Sciatic nerve (tissue), 2 donors: ENCODE results near the gene CNST. TPM values are rescaled to one million over a fixed set of nuclear protein-coding genes. Genes with fewer than 3 reads are reported as not detected.
A peak's percentile ranks its signal among the peaks of the same experiment; 100 is the strongest.
"Not testable (repeated sequence)": the region's sequence is repeated elsewhere in the genome, so short reads cannot be mapped to it uniquely, and the experiment has no call there.

ENCODE experiments used
- ATAC-seq: fragments of 200-7000 bp; cut with Tn5 transposase; one replicate; pipeline ENCODE4 v1.9.1; 2020; ENCODE audit warnings: mild to moderate bottlenecking, moderate library complexity
- DNase-seq: peaks from one replicate; pipeline ENCODE4 v3.0.0-alpha.2; 2020; ENCODE audit warnings: low spot score
- intact Hi-C: fragments of 100-400 bp; cut with DNase I; formaldehyde crosslinking; loops from one replicate; pipeline ENCODE4 v1.14.2; 2022
- total RNA-seq: library from RNA; stranded (reverse); fragmentation: NEBNext Ultra II Directional; extraction: Animal tissue kit (Norgen Biotek cat#: 25700); gene quantifications from one replicate; pipeline ENCODE4 v1.2.1, GENCODE V29; 2021
- donor health status: DM: no; HTN: no; CAD: no.
- donor health status: DM: no; HTN: no; CAD: no.

Gene CNST
- total RNA-seq, 1 donor from 2014 or later, result 23.4 TPM

DNA sequence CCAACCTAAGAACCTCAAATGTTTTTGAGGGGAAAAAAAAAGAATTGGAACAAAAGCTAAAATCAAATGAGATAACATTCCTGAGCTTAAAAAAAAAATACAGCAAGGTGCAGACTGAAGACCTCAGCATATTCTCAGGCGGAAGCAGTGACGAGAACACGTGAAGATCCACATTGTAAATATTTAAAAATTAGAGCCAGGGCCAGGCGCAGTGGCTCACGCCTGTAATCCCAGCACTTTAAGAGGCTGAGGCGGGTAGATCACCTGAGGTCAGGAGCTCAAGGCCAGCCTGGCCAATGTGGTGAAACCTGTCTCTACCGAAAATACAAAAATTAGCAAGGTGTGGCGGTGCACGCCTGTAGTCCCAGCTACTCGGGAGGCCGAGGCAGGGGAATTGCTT, 15.9 kb upstream of the CNST start:
- no peak for DNase-seq
- no peak for ATAC-seq
- intact Hi-C loops, result no loop called here

DNA sequence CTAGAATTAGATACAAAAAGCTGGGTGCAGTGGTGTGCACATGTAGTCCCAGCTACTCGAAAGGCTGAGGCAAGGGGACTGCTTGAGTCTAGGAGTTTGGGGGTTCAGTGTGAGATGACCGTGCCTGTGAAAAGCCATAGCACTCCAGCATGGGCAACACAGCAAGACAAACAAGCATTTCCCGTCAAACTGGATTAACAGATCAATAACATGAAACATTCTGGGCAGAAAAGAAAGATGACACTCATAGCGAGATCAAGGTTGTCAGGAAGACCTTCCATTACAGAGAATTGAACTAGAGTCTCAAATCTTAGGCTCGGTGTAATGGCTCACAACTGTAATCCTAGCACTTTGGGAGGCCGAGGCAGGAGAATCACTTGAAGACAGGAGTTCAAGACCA, 14.1 kb upstream of the CNST start:
- intact Hi-C loops, result no loop called here
- DNase-seq (no peak), ATAC-seq (no peak)

DNA sequence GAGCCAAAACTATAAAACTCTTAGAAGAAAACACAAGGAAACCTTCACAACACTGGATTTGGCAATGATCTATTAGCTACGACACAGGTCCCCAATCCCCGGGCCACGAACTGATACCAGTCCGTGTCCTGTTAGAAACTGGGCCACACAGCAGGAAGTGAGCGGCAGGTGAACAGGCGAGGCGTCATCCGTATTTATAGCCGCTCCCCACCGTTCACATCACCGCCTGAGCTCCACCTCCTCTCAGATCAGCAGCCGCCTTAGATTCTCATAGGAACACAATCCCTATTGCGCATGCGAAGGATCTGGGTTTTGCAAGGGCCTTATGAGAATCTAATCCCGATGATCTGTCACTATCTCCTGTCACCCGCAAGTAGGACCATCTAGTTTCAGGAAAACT, 12.1 kb upstream of the CNST start:
- intact Hi-C loops, result no loop called here
- no peak for DNase-seq

DNA sequence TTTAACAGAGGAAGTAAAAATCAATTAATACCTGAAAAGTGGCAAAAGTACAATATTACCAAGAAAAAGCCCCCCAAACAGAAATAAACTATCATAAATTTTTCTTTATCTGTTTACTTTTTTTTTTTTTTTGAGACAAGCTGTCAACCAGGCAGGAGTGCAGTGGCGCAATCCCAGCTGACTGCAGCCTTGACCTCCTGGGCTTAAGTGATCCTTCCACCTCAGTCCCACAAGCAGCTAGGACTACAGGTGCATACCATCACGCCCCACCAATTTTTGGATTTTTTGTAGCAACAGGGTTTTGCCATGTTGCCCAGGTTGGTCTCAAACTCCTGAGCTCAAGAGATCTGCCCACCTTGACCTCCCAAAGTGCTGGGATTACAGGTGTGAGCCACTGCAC, 8.2 kb upstream of the CNST start:
- ATAC-seq (no peak), DNase-seq (no peak)
- intact Hi-C loops, result no loop called here

More for the DNA sequence above, 12.1 kb upstream of the CNST start:
- no peak for ATAC-seq

DNA sequence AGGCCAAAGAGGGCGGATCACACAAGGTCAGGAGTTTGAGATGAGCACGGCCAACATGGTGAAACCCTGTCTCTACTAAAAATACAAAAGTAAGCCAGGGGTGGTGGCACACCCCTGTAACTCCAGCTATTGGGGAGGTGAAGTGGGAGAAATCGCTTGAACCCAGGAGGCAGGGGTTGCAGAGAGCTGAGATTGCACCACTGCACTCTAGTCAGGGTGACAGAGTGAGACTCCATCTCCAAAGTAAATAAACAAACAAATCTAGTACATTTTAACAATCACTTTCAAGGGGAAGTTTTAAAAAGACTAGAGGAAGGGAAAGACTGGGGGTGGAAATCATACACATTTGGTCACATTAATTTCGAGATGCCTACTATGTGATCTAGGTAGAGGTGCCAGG, 6.9 kb upstream of the CNST start:
- no peak for ATAC-seq
- DNase-seq, result no peak
- intact Hi-C loops, result no loop called here

DNA sequence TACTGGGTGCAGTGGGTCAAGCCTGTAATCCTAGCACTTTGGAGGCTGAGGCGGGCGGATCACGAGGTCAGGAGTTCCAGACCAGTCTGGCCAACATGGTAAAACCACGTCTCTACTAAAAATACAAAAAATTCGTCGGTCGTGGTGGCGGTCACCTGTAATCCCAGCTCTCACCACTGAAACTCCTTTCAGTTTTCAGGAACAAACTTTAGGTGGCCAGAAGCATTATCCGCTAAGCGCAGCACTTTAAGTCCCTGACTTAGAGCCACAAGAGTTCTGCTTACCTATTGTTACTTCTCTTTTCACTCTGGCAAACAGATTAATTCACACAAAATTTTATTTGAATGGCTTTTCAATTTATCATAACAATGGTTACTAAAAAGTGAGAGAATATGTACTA, 5.4 kb upstream of the CNST start:
- not testable (repeated sequence) for ATAC-seq

DNA sequence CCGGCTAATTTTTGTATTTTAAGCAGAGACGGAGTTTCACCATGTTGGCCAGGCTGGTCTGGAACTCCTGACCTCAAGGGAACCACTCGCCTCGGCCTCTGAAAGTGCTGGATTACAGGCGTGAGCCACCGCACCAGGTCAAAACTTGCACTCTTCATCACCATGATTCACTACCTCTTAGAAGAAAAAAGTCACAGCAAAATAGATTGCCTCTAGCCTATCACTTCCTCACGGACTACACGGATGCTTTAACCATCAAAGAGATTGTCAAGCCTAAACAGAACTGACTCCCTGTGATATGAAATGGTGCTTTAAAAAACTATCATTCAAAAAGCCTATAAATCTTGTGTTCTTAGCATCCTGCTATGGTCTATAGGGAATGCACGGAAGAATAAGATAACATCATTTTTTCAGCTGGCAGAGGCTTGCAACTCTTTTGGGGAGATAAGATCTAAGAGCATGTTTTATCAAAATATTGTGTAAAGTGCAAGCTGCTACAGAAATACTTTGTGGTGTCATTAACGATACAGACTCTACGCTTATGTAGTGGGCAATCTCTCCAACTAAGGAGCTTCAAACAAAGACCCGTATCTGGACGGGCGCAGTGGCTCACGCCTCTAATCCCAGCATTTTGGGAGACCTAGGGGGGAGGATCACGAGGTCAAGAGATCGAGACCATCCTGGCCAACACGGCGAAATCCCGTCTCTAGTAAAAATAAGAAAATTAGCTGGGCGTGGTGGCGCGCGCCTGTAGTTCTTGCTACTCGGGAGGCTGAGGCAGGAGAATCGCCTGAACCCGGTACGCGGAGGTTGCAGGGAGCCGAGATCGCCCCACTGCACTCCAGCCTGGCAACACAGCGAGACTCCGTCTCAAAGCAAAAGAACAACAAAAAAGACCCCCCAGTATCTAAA, 1.2 kb upstream of the CNST start:
- DNase-seq (no peak), ATAC-seq (no peak)

More for the DNA sequence above, 5.4 kb upstream of the CNST start:
- DNase-seq, intact Hi-C loops: not testable (repeated sequence)

DNA sequence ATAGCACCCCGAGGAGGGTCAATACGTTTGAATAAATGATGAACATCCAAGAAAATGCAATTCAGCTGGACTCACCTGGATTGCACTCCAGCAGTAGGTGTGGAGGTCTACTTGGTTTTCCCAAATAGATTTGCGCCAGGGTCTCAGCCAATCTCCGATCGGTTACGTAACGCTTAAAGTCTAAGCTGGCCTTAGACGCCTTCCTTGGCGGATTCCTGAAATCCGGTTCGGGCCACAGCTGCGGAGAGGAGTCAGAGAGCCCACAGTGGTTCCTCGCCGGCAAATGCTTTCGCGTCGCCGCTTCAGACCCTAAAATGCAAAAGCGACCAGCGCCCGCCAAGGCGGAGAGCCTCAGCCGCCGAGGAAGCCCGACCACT, 517 bp upstream of the CNST start:
- DNase-seq, result no peak
- intact Hi-C loops, result no loop called here
- peak; percentile 7 for ATAC-seq

More for the DNA sequence above, 1.2 kb upstream of the CNST start:
- intact Hi-C loops, result no loop called here

DNA sequence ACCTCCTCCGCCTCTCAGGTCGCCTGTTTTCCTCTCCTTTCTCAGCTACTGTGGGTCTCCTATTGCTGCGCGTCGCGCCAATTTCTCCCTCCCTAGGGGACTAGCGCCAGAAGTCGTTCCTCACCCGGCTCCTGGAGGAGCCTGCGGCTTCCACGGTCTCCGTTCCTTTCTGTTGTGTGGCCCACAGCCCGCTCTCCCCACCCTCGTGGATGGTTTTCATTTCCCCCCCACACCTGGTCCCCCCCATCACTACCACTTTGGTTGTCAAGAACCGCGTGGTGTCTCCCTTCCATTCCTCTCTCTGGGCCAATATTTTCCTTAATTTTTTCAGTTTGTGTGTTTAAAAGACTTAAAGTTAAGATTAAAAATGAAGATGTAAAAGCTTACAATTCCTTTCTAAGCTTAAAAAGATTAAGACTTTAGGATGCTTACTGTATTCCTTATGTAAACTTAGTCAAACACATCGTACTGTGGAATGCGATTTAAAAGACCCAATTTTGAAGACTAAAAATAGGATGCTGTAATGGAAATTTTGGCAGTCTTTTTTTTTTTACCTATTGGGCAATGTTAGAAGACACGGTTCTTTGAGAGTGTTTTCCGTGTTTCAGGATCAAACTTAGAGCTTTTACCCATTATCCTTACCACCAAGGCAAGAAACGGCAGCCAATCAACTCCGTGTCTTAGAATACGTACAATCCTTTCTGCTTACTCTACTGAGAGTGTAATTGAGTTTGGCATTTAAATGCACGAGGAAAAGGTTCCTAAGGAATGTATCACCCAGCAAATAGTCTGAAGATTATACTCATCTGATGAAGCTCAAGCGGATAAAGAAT, 773 bp downstream of the CNST start:
- DNase-seq, result no peak
- intact Hi-C loops, result no loop called here
- peak; percentile 43 for ATAC-seq

DNA sequence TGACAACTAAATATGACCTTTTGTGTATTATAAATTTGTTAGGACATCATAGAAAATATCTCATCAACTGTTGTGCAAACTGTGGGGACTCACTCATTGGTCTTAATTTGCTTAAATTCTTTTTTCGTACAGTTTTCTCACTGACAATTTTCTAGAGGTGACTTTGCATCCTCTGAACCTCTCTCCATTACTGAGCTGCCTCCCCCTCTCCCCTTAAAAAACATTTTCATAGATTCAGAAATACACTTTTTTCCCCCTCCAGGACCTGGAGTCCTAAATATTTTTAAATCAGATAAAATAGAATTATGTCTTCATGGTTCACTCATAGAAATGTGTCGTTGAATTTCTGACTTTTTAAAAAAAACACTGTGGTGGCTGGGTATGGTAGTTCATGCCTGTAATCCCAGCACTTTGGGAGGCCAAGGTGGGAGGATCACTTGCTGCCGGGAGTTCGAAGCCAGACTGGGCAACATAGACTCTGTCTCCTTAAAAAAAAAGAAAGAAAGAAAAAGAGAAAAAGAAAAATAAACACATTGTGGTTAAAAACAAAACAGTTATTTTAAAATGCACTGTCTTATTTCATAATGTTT, 1.5 kb downstream of the CNST start:
- DNase-seq (no peak), ATAC-seq (no peak)
- intact Hi-C loops, result no loop called here

DNA sequence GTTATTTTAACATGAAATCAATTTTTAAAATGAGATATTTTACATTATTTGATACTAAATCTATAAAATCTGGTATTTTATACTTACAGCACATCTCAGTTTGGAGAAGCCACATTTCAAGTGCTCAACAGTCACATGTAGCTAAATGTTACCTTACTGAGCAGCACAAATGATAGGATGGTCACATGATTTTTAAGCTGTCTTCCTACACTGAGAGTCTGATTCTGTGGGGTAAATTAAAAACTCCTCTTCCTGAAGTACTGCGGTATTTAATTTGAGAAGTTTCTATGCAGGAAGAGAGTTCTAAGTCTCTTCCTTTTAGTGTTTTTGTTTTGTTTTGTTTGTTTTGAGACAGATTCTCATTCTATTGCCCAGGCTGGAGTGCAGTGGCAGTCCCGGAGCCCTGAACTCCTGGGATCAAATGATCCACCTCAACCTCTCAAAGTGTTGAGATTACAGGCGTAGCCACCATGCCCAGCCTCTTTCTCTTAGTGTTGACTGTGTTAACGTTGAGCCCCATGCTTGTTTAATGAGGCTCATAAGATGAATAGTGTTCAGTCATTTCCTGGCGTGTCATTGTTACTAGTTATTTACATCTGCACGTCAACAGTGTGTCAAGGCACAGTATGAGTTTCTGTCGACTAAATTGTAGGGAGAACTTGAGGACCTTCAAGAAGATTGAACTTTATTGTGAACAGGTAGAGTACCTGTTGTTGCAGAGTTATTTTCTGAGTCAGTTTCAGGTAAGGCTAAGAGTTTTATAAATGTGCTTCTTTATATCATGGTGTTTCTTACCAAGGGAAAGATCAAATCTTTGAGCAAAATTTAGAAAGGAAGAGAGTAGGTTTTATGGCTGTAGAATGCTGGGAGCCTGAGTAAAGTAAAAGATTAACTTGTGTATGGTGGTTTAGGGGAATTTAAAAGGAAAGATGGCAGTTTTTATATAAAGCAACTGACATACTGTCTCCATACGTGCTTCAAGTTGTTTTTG, 3.3 kb downstream of the CNST start:
- no peak for DNase-seq
- no peak for ATAC-seq
- intact Hi-C loops, result no loop called here

DNA sequence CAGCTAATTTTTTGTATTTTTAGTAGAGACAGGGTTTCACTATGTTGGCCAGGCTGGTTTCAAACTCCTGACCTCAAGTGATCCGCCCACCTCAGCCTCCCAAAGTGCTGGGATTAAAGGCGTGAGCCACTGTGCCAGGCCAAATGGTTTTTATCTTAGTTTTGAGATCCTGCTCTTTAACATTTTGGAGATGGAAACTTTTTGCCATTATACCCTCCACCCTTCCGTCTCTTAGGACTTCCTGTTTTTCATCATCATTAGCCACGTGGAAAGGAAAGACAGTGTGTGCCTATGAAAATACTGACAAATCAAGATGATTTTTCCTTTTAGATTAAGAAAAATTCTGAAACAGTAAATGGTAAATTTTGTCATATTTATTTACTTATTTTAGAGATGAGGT, 5.1 kb downstream of the CNST start:
- ATAC-seq, intact Hi-C loops, DNase-seq: not testable (repeated sequence)

DNA sequence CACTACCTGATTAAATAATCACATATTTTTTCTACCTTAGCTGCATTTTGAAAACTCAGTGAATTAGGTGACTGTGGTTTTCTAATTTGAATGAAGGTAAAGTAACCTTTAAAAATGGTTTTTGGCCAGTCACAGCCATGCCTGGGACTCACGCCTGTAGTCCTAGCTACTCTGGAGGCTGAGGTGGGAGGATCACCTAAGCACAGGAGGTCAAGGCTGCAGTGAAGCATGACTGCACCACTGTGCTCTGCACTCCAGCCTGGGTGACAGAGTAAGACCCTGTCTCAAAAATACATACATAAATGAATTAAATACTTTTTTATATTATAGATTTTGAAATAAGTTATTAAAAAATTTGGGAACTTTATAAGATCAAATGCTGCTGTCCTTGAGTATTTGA, 5.7 kb downstream of the CNST start:
- ATAC-seq, result no peak
- intact Hi-C loops, result no loop called here
- DNase-seq, result no peak

DNA sequence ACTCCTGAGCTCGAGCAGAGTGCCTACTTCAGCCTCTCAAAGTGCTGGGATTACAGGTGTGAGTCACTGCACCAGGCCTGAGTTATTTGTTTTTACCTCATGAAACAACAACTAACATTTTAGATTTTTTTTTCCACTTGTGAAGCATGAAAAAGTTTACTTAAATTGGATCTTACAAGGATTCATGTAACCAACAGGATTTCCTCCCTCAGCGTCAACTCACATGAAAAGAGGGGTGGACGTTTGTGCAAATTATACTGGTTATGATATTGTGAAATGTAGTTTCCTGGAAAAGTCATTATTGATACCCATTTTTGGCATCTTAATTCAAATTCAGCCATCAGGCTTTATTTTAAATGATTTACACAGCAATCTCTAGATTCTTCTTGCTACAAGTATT, 6.5 kb downstream of the CNST start:
- intact Hi-C loops, result no loop called here
- ATAC-seq (no peak), DNase-seq (no peak)

DNA sequence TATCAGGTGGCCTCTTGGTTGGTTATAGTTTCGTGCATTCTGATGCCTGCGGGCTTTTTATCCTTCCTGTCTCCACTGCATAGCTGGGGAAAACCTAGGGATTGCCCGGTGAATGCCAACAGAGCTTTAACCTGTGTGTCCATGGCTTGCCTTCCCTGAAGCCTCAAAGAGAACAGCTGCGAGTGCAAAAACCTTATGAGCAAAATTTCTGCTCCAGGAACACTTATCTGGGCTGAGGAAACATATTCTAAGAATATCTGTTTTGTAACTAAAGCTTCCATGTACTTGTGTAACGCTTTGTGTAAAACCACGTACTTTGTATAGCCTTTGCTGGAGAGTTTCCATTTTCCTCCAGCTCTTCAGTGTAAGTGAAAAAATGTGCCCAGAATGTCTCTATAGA, 7.2 kb downstream of the CNST start:
- ATAC-seq (no peak), DNase-seq (no peak)
- intact Hi-C loops, result no loop called here

DNA sequence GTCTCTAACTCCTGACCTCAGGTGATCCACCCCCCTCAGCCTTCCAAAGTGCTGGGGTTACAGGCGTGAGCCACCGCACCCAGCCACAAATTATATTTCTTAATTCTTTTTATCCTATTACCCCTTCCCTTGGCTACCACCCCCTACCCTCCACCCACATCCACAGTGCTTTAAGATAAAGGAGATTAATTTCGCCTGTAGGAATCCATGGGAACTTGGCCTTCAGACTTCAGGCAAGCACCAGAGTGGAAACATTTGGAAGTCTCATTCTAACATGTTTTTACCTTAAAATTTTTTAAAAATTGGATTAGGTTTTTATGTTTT, 10.4 kb downstream of the CNST start:
- intact Hi-C loops, result no loop called here
- no peak for ATAC-seq
- no peak for DNase-seq

DNA sequence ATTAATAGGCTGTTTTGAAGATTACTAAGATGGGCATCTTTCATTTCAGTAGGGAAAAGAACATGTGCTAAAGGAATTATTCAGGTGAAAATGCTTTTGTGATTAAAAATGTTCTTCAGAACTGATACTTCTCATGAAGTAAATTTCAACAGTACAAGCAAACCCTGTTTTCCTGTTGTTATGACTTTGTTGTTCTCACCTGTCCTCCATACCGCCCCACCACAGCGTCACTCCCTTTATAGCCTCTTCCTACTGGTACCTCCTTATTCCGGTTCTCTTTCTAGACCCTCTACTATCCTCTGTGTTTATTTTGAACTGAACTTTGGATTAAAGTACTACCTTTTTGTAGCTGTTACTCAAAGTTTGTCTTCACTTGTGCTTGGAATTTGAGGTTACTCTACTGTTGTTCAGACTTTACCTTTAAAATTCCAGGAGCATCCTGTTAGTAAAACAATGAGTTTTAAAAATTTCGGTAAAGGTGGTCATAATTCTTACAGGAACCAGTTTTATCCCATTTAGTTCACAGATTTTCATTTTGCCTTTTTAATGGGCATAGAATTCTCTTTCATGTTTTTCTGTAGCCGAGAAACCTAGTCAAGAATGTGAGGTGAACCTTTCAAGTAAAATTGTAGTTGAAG, 10.9 kb downstream of the CNST start:
- no peak for ATAC-seq
- intact Hi-C loops, result no loop called here
- DNase-seq, result no peak

DNA sequence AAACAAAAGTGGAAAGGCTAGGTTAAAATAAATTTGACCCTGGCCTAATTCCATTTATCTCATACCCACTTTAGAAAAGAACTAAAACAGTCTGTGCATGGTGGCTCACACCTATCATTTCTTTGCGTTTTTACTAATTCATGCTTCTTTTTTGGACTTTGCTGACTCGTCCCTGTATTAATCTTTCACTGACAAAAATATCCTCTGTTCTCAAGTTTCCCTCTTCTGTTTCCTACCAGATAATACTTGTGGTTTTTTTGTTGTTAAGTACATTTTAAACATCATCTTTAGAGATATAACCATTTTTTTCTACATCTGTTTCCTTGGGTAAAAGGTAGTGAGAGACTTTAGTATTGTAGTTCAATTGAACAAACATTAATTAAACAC, 11.5 kb downstream of the CNST start:
- DNase-seq, result no peak
- ATAC-seq, result no peak
- intact Hi-C loops, result no loop called here
